Activated effector memory CD4-positive, alpha-beta T cell treated with anti-CD3 and anti-CD28 coated beads, Interleukin-2, amount 50 U/mL, for 16 hours (primary cell): Measurements from ENCODE around the gene HCN4.
A peak's percentile ranks its signal among the peaks of the same experiment; 100 is the strongest.
"Not testable (repeated sequence)": the region's sequence is repeated elsewhere in the genome, so short reads cannot be mapped to it uniquely, and the experiment has no call there.

Experiments
- DNase-seq: peaks from one replicate; pipeline ENCODE4 v3.0.0-alpha.2; 2020

The HCN4 gene

DNA sequence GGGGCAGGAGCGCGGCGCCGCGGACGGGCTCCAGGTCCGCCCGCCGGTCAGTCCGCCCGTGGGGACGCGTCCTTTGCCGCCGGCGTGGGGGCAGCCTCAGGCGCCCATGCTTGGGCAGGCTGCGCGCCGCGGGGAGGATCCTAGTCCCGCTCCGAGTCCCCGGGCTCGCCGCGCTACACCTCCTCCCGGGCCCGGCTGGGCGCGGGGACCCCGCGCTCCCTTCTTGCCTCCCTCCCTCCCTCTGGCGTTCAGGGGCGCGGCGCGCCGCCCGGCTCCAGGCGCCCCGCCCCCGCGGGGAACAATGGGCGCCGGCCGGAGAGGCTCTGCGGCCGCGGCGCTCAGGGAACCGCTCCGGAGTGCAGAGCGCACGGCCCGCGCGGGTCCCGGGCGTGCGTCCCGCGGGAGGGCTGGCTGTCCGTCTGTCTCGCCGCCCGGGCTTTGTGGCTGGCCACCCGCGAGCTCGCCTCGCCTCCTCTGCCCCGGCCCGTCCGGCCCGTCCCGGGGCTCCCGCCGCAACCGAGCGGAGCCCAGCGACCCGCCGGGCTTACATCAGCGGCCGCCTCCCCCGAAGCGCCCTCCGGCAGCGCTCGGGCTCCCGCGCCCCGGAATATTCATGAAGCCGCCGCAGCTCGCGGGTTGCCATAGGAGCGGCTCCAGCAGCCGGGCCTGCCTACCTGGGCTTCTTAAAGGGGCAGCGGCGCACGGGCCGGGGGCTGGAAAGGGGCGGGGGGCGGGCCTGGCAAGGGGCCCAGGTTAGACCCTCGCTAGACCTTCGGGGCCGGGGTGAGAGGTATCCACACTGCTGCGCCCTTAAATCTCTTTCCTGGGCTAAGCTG lies at the start of gene HCN4:
TSS of gene HCN4 (minus strand) at position 658 of the 836 bp plus-strand sequence. CDS start 688 bp downstream, outside the sequence.
- no peak for DNase-seq

- DNase-seq, result no peak
These were observed 46.1 kb upstream of the HCN4 start for GRCh38 chr15:73414876-73415275.

GRCh38 chr15:73403171-73403570 lies 34.4 kb upstream of the HCN4 start:
- no peak for DNase-seq

DNA sequence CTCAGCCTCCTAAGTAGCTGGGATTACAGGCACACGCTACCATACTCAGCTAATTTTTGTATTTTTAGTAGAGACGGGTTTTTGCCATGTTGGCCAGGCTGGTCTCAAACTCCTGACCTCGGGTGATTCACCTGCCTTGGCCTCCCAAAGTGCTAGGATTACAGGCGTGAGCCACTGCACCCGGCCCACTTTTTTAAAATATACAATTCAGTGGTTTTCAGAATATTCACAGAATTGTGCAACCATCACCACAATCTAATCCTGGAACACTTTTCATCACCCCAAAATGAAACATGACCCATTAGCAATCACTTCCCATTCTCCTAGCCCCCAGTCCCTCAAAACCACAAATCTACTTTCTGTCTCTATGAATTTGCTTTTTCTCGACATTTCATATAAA lies 31.5 kb upstream of the HCN4 start:
- not testable (repeated sequence) for DNase-seq

DNA sequence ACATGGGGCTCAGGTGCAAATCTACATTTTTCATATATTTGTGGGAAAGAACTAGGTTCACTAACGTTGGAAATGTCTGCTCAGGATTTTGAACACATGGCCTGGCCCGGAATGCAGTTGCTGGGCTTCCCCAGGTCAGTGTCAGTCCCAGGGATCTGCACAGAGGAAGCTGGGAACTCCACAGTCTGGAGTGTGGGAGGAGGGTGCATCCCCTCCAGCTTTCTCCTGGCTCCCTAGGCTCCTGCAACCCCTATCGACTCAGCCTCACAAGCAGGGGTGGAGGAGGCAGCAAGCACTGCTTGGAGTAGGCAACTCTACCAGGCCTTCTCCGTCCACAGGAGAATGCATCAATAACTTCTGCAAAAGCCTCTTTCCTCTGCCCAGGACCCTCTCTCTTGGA lies 30.1 kb upstream of the HCN4 start:
- no peak for DNase-seq

GRCh38 chr15:73397461-73397860 lies 28.7 kb upstream of the HCN4 start:
- DNase-seq, result no peak

- no peak for DNase-seq
These were observed 26.9 kb upstream of the HCN4 start for GRCh38 chr15:73395671-73396070.

DNA sequence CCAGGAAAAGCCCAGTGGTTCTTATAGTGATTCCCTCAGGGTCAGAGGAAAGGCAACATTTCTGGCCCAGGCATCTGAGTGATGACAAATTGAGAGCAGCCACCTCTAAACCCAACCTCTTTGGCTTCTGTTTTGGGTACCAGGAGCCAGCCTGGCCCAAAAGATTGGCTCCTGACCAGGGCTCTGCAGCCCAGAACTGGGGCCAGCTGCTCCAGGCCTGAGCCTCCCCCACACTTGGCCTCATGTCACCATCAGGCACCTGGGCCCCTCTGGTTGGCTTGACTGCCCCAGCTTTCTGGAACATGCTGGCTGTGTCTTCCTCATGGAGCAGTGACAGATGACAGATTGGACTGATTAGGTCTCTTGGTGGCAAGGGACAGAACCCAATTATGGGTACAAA lies 26.0 kb upstream of the HCN4 start:
- no peak for DNase-seq

DNA sequence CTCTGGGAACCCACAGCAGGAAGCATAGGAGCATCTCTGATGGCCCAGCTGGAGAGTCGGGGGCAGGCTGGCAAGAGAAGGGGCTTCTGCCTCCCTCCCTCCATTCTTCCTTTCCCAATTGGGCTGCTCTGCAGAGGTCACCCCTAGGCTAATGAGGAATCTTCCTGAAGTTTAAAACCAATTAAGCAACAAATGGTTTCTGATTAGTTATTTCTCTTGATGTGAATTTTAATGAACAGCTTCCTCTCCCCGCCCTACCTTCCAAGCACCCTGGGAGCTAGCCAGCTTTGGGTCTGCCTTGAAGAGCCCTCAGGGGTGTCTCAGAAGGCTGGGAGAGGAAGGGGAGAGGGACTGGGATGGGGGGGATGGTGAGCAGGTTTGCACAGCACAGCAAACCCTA lies 24.6 kb upstream of the HCN4 start:
- DNase-seq, result no peak

DNA sequence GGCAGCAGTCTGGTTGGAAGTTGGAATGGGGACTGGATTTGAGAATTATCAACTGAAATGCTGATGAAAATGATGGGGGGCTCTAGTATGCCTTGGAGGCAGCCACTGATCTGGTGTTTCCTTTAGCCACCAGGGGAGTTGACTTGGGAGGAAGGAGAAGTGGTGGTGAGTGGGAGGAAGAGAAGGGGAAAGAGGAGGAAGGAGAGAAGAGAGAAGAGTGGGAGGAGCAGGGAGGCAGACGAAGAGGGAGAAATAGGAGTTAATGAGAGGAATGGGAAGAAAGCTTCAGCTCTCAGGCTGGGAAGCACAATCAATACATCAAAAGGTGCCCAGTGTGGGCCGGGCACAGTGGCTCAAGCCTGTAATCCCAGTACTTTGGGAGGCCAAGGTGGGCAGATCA lies 23.3 kb upstream of the HCN4 start:
- DNase-seq, result no peak

DNA sequence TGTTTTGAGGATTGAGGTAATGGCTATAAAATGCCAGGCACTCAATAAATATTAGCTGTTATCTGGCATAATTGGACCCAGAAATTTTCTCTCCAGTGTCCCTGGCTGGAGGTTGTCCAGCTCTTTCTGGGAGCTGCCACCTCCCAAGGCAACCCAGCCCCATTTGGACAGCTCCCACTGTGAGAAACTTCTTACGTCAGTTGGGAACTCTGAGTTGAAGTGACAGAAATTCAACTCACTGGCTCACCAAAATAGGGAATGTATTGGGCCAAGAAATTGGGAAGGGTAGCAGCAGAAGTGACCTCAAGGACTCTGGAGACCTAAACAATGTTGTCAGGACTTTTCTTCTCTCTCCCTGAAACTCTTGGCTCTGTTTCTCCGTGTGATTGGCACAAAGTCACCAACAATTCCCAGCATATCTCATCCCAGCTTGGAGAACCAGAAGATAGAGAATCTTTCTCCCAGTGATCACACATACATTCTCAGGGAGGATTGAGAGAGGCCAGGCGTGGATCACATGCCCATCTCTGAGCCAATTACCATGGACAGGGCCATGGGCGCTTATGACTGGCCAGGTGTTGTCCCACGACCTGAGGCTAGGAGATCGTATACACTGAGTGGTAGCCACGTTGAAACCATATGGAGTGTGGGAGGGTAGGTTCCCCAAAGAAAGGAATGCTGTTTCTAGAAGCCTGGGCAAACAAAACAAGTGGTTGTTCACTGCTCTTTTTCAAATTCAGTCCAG lies 22.5 kb upstream of the HCN4 start:
- DNase-seq, result no peak

DNA sequence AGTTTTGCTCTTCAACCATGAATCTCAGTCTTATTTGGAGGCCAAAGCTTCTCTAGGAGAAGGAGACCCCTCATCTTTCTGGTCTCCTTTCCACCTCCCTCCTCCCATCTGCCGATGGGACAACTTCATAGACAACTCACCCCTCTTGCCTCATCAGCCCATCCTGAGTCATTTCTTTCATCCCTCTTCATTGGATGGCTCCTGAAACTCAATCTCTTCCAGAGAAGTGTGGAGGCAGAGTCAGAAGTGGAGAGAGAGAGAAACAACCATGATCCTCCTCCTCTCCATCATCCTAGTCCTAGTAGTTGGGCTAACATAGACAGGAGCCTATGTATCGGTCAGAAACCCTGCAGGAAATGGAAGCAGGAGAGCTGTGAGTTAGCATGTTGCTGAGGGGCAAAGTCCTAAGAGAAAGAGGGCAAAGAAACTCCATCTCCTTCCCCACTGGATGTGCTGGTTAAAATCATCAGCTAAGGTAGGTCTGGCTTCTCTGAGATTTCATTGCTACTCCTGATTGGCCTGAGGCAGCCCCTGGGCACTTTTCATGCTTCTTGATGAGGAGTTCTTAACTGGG lies 21.3 kb upstream of the HCN4 start:
- no peak for DNase-seq

- no peak for DNase-seq
These were observed 20.8 kb upstream of the HCN4 start for GRCh38 chr15:73389539-73389938.

GRCh38 chr15:73388256-73388781 lies 19.6 kb upstream of the HCN4 start:
- DNase-seq, result no peak

GRCh38 chr15:73387507-73388255 lies 18.9 kb upstream of the HCN4 start:
- DNase-seq, result no peak

- DNase-seq, result no peak
These were observed 18.2 kb upstream of the HCN4 start for GRCh38 chr15:73386886-73387506.

DNA sequence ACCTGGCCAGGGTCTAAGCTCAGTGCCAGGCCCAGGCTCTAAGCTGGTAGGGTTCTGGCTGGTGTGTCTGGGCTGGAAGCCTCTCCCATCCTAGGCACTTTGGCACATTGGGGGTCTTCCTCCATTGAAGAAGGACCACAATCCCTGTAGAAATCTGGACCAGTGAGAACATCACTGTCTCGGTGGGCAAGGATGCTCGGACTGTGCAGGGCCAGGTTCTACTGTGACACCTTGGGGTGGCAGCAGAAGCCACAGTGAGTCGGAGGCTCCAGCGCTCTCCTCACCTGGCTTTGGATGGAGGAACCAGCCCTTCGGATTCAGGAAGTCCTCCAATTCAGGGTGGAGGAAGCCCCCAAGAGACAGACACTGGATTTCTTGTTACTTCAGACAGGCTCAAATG lies 17.5 kb upstream of the HCN4 start:
- DNase-seq, result no peak

DNA sequence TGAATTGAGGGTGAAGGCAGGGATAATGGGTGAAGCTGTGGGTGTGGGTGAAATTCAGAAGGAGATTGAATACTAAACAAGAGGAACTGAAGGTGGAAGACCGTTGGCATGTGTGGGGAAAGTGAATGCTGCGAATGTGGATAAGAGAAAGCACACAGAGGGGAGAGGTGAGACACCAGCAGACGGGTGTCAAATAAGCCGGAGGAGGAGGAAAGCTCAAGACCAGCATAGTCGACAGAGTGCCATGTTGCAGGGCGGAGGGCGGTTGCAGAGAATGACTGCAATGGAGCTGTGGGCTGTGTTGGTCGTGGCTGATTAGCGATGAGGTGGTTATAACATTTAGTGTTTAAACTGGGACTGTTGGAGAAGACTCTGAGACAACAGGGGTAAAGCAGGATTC lies 16.4 kb upstream of the HCN4 start:
- DNase-seq, result peak; percentile 2

GRCh38 chr15:73383310-73384189 lies 14.8 kb upstream of the HCN4 start:
- DNase-seq, result peak; percentile 24

- DNase-seq, result no peak
These were observed 13.4 kb upstream of the HCN4 start for GRCh38 chr15:73382115-73382514.

DNA sequence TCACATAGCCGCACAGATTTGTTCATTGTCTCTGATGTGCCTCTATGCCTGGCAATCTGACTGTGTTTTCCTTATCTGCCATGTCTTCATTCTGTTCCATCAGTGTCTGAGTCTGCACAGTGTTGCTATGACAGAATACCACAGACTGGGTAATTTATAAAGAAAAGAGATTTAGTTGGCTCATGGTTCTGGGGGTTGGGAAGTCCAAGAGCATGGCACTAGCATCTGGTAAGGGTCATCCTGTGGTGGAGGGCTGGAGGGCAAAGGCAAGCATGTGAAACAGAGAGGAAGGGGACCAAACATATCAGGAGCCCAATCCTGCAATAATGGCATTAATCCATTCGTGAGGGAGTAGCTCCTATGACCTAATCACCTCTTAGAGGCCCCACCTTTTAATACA lies 11.9 kb upstream of the HCN4 start:
- DNase-seq, result no peak
